ENCODE measurements around the gene B3GNT8.

GRCh38 chr19:41425174-41426115 is 1.7 kb downstream of the B3GNT8 start:
- TF ChIP-seq EZH2phosphoT487 (IDR thresholded peaks at IDR 0.05; ENCODE audit: insufficient read depth, low read depth), result no peak
- no peak for TF ChIP-seq EZH2 (IDR thresholded peaks at IDR 0.05; ENCODE audit: insufficient read depth, poor library complexity, severe bottlenecking)
